ENCODE data around the gene ZWILCH.
"Not testable (repeated sequence)": the region's sequence is repeated elsewhere in the genome, so short reads cannot be mapped to it uniquely, and the experiment has no call there.

GRCh38 chr15:66470825-66471224 is 34.3 kb upstream of the ZWILCH start:
- TF ChIP-seq, protein P1, sequence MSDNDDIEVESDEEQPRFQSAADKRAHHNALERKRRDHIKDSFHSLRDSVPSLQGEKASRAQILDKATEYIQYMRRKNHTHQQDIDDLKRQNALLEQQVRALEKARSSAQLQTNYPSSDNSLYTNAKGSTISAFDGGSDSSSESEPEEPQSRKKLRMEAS (IDR thresholded peaks at IDR 0.05; ENCODE audit: insufficient read depth, insufficient read length) = not testable (repeated sequence)
- TF ChIP-seq EZH2 (IDR thresholded peaks at IDR 0.05; ENCODE audit: borderline replicate concordance, low read depth, low read length, severe bottlenecking) = not testable (repeated sequence)
- TF ChIP-seq, protein P2, sequence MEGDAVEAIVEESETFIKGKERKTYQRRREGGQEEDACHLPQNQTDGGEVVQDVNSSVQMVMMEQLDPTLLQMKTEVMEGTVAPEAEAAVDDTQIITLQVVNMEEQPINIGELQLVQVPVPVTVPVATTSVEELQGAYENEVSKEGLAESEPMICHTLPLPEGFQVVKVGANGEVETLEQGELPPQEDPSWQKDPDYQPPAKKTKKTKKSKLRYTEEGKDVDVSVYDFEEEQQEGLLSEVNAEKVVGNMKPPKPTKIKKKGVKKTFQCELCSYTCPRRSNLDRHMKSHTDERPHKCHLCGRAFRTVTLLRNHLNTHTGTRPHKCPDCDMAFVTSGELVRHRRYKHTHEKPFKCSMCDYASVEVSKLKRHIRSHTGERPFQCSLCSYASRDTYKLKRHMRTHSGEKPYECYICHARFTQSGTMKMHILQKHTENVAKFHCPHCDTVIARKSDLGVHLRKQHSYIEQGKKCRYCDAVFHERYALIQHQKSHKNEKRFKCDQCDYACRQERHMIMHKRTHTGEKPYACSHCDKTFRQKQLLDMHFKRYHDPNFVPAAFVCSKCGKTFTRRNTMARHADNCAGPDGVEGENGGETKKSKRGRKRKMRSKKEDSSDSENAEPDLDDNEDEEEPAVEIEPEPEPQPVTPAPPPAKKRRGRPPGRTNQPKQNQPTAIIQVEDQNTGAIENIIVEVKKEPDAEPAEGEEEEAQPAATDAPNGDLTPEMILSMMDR (IDR thresholded peaks at IDR 0.05; ENCODE audit: extremely low read depth in 1 of 2, insufficient read depth in 1 of 2, low read depth in 1 of 2, low read length in 2 of 2) = not testable (repeated sequence)

All from endothelial cell of umbilical vein (primary cell).